Ramos (cell line): Measurements from ENCODE around the gene NLGN1.

ENCODE experiments used
- in situ Hi-C: fragments of 300-500 bp; cut with MboI; formaldehyde crosslinking; loops from one replicate; pipeline ENCODE4 v1.14.3; 2022; ENCODE audit warnings: low sequenced_read_pairs; ENCODE audit not compliant: unreplicated experiment

The NLGN1 gene

DNA sequence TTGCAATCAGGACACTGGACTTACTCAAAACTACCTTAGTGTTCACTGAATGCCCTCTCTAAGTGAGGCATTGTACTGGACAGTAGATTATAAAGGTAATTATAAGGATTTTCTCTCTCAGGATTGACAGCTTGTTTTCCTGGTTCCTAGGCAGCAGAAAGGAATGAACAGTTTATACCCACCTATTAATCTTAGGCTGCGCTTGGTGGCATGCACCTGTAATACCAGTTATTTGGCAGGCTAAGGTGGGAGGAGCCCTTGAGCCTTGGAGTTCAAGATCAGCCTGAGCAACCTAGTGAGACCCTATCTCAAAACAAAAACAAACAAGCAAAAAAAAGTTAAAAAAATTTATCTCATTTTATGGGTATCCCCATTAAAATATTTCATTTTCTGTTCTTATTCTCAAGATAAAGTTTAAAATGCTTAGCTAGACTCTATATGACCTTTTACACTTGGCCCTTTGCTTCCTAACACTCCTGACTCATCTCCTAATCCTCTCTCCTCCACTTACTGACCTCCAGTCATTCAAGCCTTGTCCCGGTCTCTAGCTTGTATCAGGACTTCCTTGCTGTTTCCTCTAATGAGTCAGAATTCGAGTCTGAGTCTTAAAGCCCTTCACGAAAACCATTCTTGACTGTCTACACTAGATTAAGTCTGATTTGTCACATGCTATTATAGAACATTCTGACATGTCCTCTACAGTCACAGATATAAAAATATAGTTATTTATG, 348.6 kb downstream of the NLGN1 start:
- in situ Hi-C loops: no loop called here

DNA sequence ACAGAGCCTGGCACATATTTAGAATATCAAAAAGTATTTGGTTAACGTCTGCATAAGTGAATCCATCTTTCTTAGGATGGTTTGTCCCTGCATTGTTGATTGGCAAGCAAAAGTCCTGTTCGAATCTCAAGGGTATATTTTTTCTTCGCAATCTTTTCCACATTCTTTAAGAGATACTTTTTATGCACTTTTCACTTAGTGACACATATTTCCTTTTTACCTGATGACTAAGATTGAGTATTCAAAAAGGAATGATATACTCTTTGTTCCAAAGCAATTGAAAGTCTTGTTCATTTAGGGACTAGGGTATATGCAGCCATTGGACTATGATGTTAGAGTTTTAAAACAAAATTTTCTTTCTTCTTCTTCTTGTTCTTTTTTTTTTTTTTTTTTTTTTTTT, 349.9 kb downstream of the NLGN1 start:
- in situ Hi-C loops: no loop called here

GRCh38 chr3:173748105-173748504, 350.6 kb downstream of the NLGN1 start:
- in situ Hi-C loops: no loop called here

GRCh38 chr3:173750095-173750494, 352.6 kb downstream of the NLGN1 start:
- in situ Hi-C loops: no loop called here

GRCh38 chr3:173750591-173750990, 353.0 kb downstream of the NLGN1 start:
- in situ Hi-C loops: no loop called here

DNA sequence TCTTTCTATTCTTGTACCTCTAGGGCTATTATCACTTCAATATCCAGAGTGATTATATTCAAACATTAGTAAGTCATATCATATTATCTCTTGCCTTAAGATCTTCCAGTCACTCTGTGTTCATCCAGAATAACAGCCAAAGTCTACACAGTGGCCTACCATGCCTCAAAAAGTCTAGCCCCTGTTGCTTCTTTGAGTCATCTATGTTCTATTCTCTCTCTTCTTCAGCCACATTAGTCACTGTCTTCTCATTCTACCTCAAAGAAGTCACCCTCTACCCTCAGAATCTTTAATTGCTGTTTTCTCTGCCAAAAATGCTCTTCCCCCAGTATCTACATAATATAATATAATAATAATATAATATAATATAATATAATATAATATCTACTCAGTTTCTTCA, 356.0 kb downstream of the NLGN1 start:
- in situ Hi-C loops: no loop called here

DNA sequence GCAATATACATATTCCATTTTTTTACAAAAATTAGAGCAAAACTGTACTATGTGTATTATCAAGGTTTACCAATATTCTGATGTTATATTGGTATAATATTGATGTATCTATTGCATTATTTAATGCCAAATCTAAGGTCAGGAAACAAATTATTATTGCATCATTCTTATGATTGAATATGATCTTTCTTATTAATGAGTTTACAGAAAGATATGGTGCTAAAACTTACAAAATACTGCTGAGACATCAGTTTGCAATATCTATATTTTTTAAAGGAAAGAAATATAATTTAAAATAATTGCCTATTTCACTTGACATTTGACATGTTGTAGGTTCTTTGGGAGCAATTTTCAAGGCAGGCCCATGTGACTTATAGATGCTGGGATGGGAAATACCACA, 357.6 kb downstream of the NLGN1 start:
- in situ Hi-C loops: no loop called here

DNA sequence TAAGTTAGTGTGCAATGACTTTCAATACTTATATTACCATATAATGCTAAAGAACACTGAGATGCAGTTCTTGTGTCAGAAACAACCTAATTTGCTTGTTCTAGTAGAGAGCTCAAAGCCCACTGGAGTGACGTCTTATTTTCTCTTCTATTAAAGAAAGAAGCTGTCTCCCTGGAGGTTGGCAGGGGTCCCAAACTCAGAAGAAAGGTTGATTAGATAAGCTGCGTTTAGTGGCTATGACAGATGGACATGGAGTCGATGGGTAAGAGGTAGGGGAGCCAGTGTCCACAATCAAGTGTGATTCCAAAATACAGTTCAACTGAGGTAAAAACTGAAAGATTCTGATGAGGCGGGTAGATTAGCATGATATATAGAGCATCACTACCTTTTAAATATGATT, 363.6 kb downstream of the NLGN1 start:
- in situ Hi-C loops: no loop called here

DNA sequence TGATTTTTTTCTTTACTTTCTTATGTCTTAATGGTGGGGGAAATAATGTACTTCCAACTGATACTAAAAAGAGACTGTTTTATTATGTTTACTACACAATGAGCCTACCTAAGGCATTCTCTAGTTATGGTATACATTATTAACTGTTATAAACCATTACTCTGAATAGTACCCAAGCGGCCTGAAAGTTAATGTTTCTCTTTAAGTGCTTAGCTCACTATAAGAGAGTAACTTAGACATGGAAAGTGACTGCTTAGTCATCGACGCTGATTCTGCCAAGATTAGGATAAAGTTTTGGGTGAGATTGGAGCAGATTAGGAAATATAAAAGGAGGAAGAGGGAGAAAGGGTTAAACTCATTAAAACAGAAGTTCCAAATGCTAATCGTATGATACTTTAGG, 365.0 kb downstream of the NLGN1 start:
- in situ Hi-C loops: no loop called here

- in situ Hi-C loops: no loop called here
Observed at GRCh38 chr3:173770011-173770410, 372.5 kb downstream of the NLGN1 start.

DNA sequence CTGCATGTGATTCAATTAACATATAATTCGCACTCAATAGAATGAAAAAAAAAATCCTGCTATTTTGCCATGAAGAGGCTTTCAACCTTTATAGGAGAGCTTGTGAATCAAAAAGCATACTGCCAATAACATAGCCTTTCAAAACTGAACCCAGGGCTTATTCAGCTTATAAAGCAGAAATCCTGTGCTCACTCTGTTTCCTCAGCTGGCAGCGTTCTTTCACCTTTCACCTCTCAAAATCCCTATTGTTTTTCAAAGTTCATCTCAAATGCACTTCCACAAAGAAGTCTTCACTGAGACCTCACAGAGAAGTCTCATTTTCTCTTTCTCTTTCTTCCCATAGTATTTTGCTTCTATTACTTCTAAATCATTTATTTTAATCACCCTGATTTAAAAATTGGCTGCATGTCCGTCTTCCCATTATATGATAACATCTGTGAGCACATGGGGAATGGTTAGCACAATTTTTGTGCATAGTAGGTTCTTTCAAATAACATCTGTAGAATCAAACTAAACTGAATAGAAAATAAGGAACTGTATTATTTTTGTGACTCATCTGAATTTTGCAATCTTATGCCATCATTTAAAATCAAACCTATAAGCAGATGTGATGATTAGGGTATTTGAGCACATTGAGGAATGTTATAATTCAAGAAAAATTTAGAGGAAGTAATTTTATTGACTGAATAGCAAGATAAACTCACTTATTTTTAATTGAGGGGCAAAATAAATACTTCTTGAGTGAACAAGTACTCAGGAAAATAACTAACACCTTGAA, 373.4 kb downstream of the NLGN1 start:
- in situ Hi-C loops: no loop called here

DNA sequence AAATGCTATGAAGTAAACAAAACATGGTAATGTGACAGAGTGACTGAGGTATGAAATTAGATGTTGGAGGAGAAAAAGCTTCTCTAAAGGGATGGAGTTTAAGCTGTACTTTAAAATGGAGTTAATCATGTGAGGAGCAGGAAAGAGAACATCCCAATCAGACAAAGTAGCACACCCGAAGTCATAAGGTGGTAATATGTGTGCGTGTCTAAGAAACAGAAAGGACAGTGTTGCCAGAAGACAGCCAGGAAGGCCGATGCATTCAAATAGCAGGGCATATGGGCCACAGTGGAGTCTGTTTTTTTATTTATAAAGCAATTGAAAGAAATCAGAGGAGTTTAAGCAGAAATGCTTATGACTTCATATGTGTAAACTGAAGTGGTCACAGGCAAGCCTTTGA, 376.3 kb downstream of the NLGN1 start:
- in situ Hi-C loops: no loop called here

DNA sequence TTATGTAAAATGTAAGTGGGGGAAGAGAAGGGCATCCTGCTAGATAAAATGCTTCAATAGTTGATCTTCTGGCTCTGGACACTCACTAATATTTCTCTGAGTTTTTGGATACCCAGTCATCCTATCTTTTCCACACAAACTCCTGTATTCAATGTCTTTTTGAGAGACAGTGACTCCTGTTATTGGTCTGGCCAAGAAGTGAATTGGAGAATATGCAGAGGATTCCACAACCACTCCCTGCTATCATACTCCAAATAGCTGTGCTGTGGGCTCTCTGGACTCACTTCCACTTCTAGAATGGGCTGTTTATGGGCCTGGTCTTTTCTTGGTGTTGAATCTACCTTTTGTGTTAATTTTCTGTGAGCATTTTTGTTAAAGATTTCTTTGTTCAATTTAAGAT, 376.8 kb downstream of the NLGN1 start:
- in situ Hi-C loops: no loop called here

DNA sequence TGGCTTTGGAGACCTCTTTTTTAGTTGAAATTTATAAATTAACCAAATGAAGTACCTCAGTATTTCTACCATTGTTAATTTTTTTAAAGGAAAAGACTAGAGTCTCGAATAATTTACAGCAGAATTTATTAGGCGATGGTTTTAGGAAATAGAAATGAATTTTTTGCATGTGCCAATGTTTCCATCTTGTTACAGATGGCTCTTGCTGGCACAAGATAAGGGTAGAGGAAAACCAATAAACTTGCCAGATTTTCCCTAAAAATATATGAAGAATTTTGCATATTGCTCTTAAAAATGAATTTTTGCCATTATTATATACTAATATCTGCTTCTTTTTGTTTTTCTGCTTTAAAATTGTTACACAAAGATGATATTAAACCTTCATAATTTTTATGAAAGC, 380.7 kb downstream of the NLGN1 start:
- in situ Hi-C loops: no loop called here

GRCh38 chr3:173780067-173780466, 382.5 kb downstream of the NLGN1 start:
- in situ Hi-C loops: no loop called here

GRCh38 chr3:173785004-173785403, 387.5 kb downstream of the NLGN1 start:
- in situ Hi-C loops: no loop called here

DNA sequence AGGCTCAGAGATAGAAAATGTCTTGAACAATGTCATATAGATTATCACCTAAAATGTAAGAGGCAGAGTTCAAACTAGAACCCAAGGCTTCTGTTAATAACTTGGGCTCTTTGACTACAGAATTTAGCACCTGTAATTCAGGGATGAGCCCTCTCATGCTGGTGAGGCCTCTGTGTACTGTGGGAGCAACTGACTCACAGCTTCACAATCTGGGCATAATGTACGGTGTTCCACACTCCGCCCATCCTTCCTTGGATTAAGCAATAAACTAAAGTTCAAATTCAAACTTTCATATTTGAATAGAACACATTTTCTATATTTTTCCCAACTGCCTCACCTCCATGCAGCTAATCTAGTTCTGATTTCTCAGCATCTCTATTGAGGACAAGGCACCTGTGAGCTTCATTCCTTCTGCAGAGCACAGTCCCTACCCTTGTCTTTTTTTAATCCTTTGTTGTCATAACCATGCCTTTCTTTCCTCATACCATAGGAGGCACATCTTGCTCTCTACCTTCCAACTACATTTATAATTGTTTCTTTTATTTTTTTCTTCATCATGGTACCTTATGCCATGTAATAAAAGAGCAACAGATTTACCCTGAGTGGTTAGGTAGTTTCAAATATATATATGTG, 392.1 kb downstream of the NLGN1 start:
- in situ Hi-C loops: no loop called here

DNA sequence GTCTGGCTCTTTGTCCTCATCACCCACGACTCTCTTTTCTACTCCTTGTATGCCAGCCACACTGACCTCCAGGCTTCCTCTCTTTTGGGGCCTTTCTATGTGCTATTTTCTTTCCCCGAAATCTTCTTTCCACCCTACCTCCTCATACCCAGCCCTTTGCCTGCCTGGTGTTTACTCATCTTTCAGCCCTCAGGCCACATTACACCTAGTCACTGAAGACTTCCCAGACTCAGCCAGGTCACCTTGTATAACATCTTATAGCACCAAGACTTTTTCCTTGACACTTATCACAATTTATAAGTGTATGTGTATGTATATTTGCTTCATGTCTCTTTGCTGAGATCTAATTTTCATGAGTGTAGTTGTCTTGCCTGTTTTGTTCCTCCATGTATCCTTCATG, 396.4 kb downstream of the NLGN1 start:
- in situ Hi-C loops: no loop called here

GRCh38 chr3:173796405-173796804, 398.9 kb downstream of the NLGN1 start:
- in situ Hi-C loops: no loop called here

- in situ Hi-C loops: no loop called here
Observed at GRCh38 chr3:173796890-173797289, 399.3 kb downstream of the NLGN1 start.

- in situ Hi-C loops: no loop called here
Observed at GRCh38 chr3:173799060-173799816, 401.7 kb downstream of the NLGN1 start.
